Left lobe of liver (tissue), 2 donors: ENCODE data around the gene LYG2. TPM values are rescaled to one million over a fixed set of nuclear protein-coding genes. Genes with fewer than 3 reads are reported as not detected.
"Not testable (repeated sequence)": the region's sequence is repeated elsewhere in the genome, so short reads cannot be mapped to it uniquely, and the experiment has no call there.

ENCODE experiments used
- ATAC-seq: fragments of 200-7000 bp; cut with Tn5 transposase; one replicate; pipeline ENCODE4 v1.9.1; 2020; ENCODE audit warnings: mild to moderate bottlenecking, moderate library complexity
- DNase-seq: peaks from one replicate; pipeline ENCODE4 v3.0.0-alpha.2; 2020; ENCODE audit warnings: low spot score
- total RNA-seq: library from RNA; stranded (reverse); gene quantifications from one replicate; pipeline ENCODE4 v1.2.1, GENCODE V29; 2021
- donor health status: DM: no; HTN: no; CAD: no; lungs with moderate emphysema.
- donor health status: DM: no; HTN: yes; CAD: no.

LYG2 gene, protein sequence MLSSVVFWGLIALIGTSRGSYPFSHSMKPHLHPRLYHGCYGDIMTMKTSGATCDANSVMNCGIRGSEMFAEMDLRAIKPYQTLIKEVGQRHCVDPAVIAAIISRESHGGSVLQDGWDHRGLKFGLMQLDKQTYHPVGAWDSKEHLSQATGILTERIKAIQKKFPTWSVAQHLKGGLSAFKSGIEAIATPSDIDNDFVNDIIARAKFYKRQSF
- total RNA-seq = not detected

DNA sequence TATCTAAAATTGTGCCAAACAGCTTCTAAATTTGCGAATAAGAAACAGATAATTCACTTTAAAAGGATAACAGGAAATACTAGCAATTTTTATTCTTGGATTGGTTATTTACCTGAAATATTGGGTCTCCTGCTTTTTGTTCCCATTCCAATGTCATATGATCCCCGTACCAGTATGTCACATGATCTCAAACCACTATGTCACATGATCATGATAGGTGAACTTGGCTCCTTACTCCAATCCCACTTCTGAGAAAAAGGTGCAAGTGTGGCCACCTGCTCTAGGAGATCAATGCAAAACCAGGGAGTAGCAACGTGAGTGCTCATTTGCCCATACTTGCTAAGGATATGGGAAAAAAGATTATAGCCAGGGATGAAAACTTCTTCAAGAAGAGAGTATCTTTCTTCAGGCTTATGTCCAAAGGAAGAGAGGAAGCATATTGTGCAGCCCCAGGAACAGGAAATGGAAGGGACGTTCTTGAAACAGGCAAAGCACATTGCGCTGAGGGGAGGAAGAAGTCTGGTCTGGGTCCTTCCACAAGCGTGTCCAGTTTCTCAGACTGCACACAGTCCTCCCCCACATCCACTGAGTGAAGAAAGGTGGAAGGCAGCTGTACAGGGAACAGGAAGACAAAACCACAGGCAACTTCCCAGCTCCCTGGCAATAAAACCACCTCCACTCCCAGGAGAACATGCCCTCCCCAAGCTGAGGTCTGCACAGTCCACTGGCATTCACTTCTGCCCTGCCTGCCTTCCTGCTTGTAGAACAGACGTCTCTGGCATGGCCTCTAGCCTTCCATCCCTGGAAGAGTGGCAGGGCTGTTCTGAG, at the start of gene LYG2:
Gene LYG2, minus strand, starts transcription at position 176 of the 828 bp plus-strand sequence. CDS start 1,406 bp downstream, outside the sequence.
- no peak for DNase-seq
- no peak for ATAC-seq

GRCh38 chr2:99301097-99301496, 45.6 kb upstream of the LYG2 start, which contains the start of gene LYG1:
LYG1 (minus strand) TSS chr2:99301197; CDS start chr2:99295670, 5,527 bp downstream.
- DNase-seq, ATAC-seq: not testable (repeated sequence)

DNA sequence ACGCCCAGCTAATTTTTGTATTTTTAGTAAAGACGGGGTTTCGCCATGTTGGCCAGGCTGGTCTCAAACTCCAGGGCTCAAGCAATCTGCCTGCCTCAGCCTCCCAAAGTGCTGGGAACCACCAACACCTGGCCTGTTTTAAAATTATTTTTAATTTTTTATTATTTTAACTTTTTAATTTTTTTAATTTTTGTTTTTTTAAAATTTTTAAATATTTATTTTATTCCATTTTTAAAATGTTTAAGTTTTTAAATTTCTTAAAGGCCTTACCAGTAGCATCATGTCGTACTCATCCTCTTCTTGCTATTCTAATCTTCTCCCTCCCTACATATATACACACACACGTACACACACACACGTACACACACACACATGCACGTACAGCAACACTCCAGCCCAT, 44.1 kb upstream of the LYG2 start:
- ATAC-seq (no peak), DNase-seq (no peak)

DNA sequence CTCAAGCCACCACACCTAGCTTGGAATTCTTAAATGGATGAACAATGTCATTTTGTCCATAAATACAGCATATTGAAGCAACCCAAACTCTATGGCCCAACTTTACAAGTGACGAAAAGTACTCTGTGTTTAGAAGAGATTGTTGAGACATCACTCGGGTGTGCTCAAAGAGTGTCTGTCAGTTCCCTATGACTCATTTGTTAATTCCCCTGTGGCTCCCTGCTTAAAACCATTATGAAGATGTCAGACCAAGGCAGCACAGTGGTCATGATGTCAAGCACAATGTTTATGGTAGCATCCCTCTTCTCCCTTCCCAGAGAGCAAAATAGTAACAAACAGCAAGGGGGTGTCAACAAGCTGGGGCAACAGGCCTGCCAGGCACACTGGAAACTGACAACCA, 42.5 kb upstream of the LYG2 start:
- DNase-seq (no peak), ATAC-seq (no peak)

DNA sequence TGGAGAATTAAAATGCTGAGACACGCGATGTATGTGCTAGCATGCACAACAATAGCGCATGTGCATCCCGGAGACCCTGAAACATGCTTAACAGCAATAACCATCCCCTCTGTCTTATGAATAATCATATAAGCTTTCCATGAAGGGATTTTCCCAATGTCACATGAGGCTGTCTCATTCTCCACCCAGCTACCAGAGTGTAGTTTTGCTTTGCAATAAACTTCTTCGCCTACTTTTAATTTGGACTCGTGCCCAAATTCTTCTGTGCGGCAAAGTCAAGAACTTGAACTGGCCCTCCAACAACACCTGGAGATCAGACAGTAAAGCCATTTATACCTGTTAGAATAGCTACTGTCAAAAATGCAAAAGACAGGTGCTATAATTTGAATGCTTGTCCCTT, 30.1 kb upstream of the LYG2 start:
- no peak for DNase-seq
- ATAC-seq = no peak

- ATAC-seq (no peak), DNase-seq (no peak)
These were observed 24.7 kb upstream of the LYG2 start for GRCh38 chr2:99279969-99280695.

DNA sequence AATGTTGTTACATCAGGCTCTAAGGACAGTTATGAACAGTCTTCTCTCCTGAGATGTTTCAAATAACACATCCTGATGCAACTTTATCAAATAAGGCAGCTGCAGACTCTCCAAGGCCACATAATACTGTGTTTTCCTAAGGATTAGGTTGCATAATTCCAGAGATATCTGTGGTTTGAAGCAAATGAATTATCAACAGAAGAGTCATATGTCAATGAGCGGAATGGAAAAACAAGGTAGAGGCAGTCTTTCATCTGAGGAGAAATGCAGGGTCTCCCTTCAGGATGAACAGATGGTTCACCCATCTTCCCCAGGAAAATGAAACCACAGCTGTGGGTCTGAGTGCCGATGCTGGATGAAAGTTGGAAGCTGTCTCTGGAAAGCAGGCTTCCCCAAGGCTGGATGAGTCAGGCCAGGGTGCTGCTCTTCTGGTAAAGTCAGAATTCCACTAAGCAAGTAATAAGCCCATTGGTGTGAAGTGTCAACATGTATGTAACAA, 23.4 kb upstream of the LYG2 start:
- ATAC-seq (no peak), DNase-seq (no peak)

GRCh38 chr2:99278195-99278765, 22.8 kb upstream of the LYG2 start:
- ATAC-seq, DNase-seq: not testable (repeated sequence)

DNA sequence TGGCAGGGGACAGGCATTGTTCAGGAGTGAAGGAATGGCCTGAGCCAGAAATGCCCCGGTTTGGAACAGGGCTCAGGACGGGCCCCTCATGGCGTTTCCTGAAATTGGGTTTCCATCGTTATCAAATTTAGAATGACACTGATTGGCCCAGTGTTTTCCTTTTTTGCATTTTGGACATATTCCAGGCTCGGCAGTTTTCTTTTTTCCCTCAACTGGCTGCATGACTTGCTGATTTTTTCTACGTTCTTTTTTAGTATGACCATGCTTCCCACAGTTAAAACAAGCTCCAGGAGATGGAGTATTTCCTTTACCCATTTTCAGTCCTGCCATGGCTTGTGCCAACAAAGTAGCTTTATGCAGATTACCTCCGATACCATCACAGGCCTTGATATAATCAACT, 20.4 kb upstream of the LYG2 start:
- DNase-seq (no peak), ATAC-seq (no peak)

GRCh38 chr2:99261242-99261641, 5.8 kb upstream of the LYG2 start:
- ATAC-seq (no peak), DNase-seq (no peak)

GRCh38 chr2:99260184-99260583, 4.7 kb upstream of the LYG2 start:
- DNase-seq = no peak
- ATAC-seq = no peak

DNA sequence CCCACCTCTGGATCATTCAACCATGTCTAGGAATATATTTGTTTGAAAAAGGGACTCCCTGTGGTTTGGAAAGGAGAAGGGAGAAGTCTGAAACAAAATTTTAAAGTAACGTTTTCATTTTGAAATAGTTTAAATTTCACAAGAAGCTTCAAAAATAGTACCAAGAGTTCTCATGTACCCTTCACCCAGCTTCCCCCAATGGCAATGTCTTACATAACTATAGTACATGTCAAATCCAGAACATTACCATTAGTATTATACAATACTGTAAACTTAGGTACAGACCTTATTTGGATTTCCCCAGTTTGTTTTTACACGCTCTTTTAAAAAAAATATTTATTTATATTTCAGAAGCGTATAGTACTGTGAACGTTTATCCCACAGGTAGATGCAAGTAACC, 4.0 kb upstream of the LYG2 start:
- DNase-seq = no peak
- no peak for ATAC-seq

DNA sequence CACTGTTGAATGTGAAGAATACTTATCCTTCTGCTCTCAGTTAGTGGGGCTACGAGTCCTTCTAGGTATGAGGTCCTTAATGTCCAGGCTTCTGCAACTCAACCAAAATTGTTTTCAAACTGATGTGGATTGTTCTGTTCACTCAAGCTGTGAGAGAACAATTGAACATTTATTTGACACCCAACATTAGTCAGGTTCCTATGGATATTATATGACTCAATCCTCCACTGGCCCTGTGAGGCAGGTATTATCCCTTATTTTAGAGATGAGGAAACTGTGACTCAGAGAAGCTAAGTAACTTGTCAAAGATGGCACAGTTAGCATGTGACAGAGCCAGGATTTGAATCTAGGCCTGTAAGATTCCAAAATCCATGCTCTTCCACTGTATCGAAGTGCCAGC, 1.2 kb upstream of the LYG2 start:
- ATAC-seq = no peak
- DNase-seq = no peak

DNA sequence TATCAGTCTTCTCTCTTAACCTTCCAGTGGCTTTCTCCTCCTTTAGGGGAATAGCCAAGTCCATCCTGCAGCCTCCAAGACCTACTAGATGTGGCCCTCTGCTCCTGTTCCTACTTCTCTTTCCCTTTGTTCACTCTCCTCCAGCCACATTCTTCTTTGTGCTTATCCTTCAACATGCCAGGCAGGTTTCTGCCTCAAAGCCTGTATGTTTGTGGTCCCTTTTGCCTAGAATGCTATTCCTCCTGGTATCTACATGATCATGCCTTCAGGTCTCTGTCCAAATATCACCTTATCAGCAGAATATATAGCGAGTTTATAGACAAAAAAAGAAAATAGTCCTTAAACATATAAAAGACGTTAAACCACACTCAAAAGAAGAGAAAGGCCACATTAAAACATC, 5.5 kb downstream of the LYG2 start:
- ATAC-seq (no peak), DNase-seq (no peak)

GRCh38 chr2:99242151-99242550, 13.3 kb downstream of the LYG2 start:
- no peak for ATAC-seq
- no peak for DNase-seq

GRCh38 chr2:99240431-99240830, 15.0 kb downstream of the LYG2 start:
- no peak for DNase-seq
- ATAC-seq = no peak

DNA sequence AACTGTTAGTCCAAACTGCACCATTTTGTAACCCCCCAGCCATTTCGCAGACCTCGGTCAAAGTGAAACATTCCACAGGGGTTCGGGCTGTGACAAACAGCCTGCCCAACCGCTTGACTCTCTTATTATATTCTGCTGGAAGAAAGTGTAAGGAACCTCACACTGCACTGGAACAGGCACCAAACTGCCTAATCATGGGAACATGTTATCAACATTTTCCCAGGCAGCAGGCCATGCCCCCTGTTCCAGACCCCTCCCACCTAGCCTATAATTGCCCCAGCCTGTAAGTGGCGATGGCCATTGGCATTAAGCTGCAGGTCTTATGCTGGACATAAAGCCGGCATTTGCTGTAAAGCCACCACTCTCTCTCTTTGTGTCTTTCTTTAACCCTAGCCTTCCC, 16.9 kb downstream of the LYG2 start:
- ATAC-seq = no peak

GRCh38 chr2:99233177-99233576, 22.3 kb downstream of the LYG2 start:
- DNase-seq, ATAC-seq: not testable (repeated sequence)

More for the DNA sequence above, 16.9 kb downstream of the LYG2 start:
- DNase-seq = no peak

GRCh38 chr2:99217929-99218501, 37.5 kb downstream of the LYG2 start:
- ATAC-seq (no peak), DNase-seq (no peak)

DNA sequence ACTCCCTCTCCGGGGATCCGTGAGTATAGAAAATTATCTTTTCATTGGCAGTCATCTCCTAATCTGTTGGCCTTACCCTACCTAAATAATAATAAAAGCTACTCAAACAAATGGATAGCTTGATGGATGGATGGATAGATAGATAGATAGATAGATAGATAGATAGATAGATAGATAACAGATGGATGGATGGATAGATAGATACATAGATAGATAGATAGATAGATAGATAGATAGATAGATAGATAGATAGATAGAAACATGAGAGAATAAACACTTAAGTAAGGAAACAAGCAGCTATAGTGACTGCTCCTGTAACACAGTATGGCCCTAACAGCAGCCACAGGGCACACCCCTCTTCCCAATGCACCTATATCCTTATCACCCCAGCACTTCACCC, 39.4 kb downstream of the LYG2 start:
- DNase-seq (no peak), ATAC-seq (no peak)

GRCh38 chr2:99205491-99205890, 50.0 kb downstream of the LYG2 start:
- ATAC-seq = no peak
- no peak for DNase-seq
